Posterior vena cava (tissue), 2 donors: ENCODE measurements around the gene EHHADH. TPM values are rescaled to one million over a fixed set of nuclear protein-coding genes. Genes with fewer than 3 reads are reported as not detected.
"Not testable (repeated sequence)": the region's sequence is repeated elsewhere in the genome, so short reads cannot be mapped to it uniquely, and the experiment has no call there.

Experiments used
- DNase-seq: peaks from one replicate; pipeline ENCODE4 v3.0.0-alpha.2; 2020; ENCODE audit warnings: low spot score
- intact Hi-C, 2 donors: fragments of 100-400 bp; cut with DNase I; formaldehyde crosslinking; loops; one replicate each; pipeline versions ENCODE4 v1.14.1 to v1.14.2; 2022 to 2023
- long read RNA-seq, 2 donors: library from polyadenylated mRNA; unstranded; transcript quantifications; one replicate each; pipeline ENCODE4 v2.0.0, GENCODE V29; 2020 to 2021
- total RNA-seq, 2 donors: library from RNA; stranded (reverse); fragmentation: NEBNext Ultra II Directional; extraction: Animal tissue kit (Norgen Biotek cat#: 25700); gene quantifications; one replicate each; pipeline ENCODE4 v1.2.1, GENCODE V29; 2021
- donor health status: DM: yes; HTN: yes; CAD: no.
- donor health status: DM: yes; HTN: yes; CAD: no.

EHHADH gene
- total RNA-seq: 1 to 10 TPM; 3.1 to 4.1 TPM
- long read RNA-seq, donor 1, partial matches to known transcripts: 0 of 1 reads
- long read RNA-seq, donor 1, other reads (novel, unspliced or antisense): 0 of 1 reads
- long read RNA-seq, donor 2: 0 reads

- DNase-seq: peak; percentile 91
- intact Hi-C loops: no loop called here
Measured at GRCh38 chr3:185253645-185254410, at the start of gene EHHADH. Gene EHHADH, minus strand, starts transcription at chr3:185254049. Its CDS starts 27 bp downstream, at chr3:185254022.

GRCh38 chr3:185299918-185300426 is 46.1 kb upstream of the EHHADH start:
- intact Hi-C loops, DNase-seq: not testable (repeated sequence)

- DNase-seq: no peak
- intact Hi-C loops: no loop called here
Measured at GRCh38 chr3:185297867-185298266, 44.0 kb upstream of the EHHADH start.

- no peak for DNase-seq
- intact Hi-C loops: no loop called here
Measured at GRCh38 chr3:185292238-185292637, 38.4 kb upstream of the EHHADH start.

- intact Hi-C loops: no loop called here
- no peak for DNase-seq
Measured at GRCh38 chr3:185290266-185290665, 36.4 kb upstream of the EHHADH start.

DNA sequence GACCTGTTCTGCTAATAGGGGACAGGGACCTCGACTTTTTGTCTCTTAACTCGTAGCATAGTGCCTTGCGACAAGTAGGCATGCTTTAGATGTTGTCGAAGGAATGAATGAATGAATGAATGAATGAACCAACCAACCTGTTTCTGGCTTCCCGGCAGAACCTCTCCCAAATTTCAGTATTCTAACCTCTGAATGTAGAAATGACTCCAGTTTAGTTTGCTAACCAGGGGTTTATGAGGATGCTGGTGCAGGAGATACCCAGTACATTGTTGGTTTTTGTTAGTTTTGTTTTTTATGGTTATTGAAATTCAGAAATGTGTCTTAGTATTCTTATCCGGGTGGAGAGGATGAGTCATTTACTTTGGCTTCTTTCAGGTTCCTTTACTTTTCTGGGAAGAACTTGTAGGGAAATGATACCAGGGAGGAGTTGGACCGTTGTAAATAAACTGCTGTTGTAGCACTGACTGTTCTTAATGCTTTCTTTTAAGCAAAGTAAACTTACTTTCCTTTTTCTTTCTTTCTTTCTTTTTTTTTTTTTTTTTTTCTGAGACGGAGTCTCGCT is 29.6 kb upstream of the EHHADH start:
- intact Hi-C loops: no loop called here
- no peak for DNase-seq

DNA sequence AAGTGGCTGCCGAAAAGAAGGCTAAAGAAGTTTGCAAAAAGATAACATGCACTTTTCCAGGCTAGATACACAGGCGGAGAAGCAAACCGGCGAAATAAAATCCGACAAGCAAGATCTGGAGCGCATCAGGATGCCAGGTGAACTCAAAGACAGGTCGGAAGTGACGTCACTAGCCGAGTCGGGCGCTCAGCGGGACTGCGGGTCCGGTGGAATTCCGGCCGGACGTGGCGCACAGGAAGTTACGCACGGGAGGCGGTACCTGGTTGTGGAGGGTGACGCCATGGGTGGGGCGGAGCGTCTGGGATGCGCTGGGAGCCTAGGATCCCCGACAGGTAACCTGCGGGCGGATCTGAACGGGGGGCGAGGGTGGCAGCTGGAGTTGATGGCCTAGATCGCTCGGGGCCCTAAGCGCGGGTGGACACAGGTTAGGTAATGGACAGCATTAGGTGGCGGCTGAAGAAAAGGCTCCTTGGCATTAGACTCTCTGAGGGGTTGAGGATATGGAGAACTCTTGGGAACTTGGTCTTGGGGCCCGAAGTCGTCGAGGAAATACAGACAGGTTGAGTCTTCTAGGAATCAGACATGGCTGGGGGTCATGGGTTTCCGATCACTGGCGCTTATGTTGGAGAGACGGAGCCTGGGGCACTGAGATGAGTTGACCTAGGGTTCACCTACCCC is 29.0 kb upstream of the EHHADH start:
- peak; percentile 99 for DNase-seq
- intact Hi-C loops: no loop called here

DNA sequence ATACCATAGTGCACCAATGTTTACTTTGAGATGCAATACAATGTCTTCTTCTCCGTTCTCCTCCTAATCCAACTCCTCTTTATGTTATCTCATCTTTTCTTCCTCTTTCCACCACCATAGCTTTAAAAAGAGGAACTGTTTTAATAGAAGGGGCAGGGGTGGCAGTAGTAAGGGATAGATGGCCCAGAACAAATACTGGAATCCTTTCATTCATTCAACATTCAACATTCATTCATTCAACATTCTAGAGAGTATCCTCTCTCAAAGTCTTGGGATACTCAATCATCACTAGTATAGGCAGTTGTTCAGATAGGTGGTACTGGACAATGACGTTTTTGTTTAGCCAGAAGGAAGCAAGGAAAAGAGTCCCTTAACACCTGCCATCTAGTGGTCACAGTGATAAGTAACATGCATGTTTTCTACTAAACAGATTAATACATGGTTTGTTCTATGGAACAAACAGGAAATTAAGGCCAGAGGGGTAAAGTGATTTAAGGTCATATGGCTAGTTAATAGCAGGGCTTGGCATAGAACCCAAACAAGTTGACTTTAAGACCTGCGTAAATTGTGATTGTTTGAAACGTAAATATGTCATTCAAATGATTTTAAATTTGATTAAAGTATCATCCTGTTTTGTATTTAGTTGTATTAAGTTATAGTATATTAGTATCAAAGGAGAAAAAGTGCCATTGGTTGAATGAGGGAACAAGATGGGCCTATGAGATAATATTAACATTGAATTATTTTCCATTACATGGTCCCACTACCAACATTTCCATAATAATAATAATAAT is 26.9 kb upstream of the EHHADH start:
- DNase-seq: no peak
- intact Hi-C loops: no loop called here

GRCh38 chr3:185279587-185280138 is 25.8 kb upstream of the EHHADH start:
- intact Hi-C loops: no loop called here
- DNase-seq: no peak

DNA sequence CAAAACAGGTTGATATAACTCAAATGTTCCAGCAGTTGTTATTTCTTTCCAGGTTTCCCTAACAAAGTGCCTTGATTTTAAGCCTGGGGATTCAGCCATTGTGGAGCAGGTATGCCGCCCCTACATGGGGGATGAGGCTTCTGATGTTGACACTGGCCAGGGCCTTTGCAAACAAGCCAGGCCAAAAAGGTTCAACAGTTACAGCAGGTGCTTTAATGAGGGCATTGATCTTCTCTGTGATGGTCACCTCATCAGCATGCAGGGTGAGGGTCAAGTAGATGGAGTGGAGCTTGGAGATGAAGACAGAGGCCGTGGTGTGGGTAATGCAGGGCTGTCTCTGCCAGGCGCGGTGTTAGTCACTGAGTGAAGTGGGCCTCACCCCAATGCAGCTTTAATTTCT is 22.6 kb upstream of the EHHADH start:
- no peak for DNase-seq
- intact Hi-C loops: no loop called here

GRCh38 chr3:185272033-185272432 is 18.2 kb upstream of the EHHADH start:
- no peak for DNase-seq
- intact Hi-C loops: no loop called here

GRCh38 chr3:185270956-185271332 is 17.1 kb upstream of the EHHADH start:
- intact Hi-C loops: no loop called here
- DNase-seq: no peak

- no peak for DNase-seq
- intact Hi-C loops: no loop called here
Measured at GRCh38 chr3:185270262-185270955, 16.6 kb upstream of the EHHADH start.

DNA sequence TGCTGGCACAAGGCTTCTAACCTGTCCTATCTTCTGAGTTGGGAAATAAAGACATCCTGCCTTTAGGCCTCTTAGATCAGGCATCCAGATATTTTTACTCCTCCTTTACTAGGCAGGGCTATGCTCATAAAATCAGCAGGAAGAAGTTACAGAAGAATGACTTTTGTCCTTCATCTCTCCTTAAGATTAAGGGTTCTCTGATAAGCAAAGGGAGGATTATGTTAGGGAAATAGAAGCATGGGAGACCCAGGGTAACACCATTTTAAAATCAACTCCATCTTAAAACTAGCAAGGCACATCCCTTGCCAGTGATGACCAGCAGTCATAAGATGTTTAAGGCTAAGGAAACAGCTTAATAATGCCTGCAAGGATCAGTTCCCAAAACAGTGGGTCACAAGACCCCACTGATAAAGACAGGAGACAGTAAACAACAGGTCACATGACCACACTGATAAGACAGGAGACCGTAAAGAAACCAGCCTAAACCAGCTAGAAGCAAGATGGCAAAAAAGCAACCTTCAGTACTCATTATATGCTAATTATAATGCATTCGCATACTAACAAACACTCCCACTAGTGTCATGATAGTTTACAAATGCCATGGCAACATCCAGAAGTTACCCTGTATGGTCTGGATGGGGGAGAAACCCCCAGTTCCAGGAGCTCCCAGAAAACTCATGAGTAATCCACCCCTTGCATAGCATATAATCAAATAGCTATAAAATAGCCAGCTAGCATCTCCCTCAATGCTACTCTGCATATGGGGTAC is 14.5 kb upstream of the EHHADH start:
- intact Hi-C loops: no loop called here
- DNase-seq: no peak

DNA sequence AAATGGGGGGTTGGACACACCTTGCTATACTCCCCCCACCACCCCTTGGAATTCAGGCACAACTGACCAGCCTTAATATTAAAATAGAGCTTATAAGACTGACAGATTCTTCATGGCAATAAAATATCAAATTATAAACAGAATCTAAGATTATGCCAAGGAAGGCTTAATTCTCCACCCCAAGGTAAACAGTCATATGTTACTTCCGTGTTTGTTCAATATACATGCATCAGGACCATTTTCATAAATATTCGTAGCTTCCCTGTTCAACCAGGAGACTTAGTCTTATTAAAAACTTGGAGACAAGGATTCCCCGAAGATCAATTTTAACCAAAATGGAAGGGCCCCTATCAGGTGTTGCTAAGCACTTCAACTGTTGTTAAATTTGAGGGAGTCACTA is 13.3 kb upstream of the EHHADH start:
- intact Hi-C loops: no loop called here
- no peak for DNase-seq

DNA sequence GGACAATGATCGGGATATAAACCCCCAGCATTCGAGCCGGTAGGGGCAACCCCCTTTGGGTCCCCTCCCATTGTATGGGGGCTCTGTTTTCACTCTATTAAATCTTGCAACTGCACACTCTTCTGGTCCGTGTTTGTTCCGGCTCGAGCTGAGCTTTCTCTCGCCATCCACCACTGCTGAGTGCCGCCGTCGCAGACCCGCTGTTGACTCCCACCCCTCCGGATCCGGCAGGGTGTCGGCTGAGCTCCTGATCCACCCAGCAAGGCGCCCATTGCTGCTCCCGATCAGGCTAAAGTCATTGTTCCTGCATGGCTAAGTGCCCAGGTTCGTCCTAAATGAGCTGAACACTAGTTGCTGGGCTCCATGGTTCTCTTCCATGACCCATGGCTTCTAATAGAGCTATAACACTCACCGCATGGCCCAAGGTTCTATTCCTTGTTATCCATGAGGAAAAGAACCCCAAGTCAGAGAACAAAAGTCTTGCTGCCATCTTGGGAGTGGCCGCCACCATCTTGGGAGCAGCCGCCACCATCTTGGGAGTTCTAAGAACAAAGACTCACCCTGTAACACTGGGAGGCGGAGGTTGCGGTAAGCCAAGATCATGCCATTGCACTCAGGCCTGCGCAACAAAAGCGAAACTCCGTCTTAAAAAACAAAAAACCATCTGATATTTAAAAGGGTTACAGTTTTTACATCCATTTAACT is 11.2 kb upstream of the EHHADH start:
- DNase-seq: no peak
- intact Hi-C loops: no loop called here

DNA sequence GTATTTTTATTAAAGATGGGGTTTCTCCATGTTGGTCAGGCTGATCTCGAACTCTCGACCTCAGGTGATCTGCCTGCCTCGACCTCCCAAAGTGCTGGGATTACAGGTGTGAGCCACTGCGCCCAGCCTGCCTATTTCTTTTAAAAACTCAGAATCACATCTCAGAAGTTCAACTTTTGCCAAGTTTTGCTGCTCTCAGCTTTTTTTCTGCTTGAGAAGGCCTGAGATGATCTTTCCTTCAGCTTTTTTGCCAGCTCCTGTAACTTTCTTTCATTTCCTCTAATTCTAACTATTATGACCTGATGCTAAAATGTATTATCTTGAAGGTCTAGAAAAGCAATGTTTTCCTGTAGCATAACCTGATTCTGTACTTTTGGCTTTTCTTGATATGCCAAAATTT is 9.6 kb upstream of the EHHADH start:
- intact Hi-C loops: no loop called here
- DNase-seq: no peak
